Esophagus muscularis mucosa (tissue), 4 donors: ENCODE data around the gene ZC3H18. TPM values are rescaled to one million over a fixed set of nuclear protein-coding genes. Genes with fewer than 3 reads are reported as not detected.
A peak's percentile ranks its signal among the peaks of the same experiment; 100 is the strongest.

Experiments used
- DNase-seq: peaks from one replicate; pipeline ENCODE4 v3.0.0-alpha.2; 2017; ENCODE audit errors: extremely low spot score
- H3K27ac ChIP-seq, 4 donors: fragments of 200-600 bp; sonication (generic); replicated peaks in 1 of 4; 1 replicate in 3 of 4; 2 replicates in 1 of 4; pipeline ENCODE4 v1.5.1; 2016 to 2019; ENCODE audit warnings: mild to moderate bottlenecking in 1 of 4
- H3K27me3 ChIP-seq, 4 donors: fragments of 200-600 bp; sonication (generic); one replicate each; pipeline versions ENCODE4 v1.5.1 to v1.6.0; 2016 to 2019
- H3K36me3 ChIP-seq, 4 donors: fragments of 200-600 bp; sonication (generic); one replicate each; pipeline ENCODE4 v1.5.1; 2016 to 2019
- H3K4me1 ChIP-seq, 4 donors: fragments of 200-600 bp; sonication (generic); one replicate each; pipeline ENCODE4 v1.5.1; 2016 to 2019
- H3K4me3 ChIP-seq, 4 donors: fragments of 200-600 bp; sonication (generic); 1 replicate in 2 of 4; 2 replicates in 2 of 4; pipeline ENCODE4 v1.5.1; 2016 to 2019; ENCODE audit warnings: mild to moderate bottlenecking in 4 of 4, moderate library complexity in 1 of 4
- H3K9me3 ChIP-seq, 4 donors: fragments of 200-600 bp; sonication (generic); 1 replicate in 3 of 4; 2 replicates in 1 of 4; pipeline ENCODE4 v1.5.1; 2016 to 2019
- CTCF ChIP-seq, 3 experiments: fragments of 200-600 bp in 2 of 3; fragments of 450-650 bp in 1 of 3; sonication (generic) in 2 of 3; IDR thresholded peaks; one replicate each; pipeline ENCODE4 v1.5.1; 2017 to 2019; ENCODE audit warnings: antibody characterized with exemption in 3 of 3, mild to moderate bottlenecking in 2 of 3, moderate library complexity in 1 of 3
- EP300 ChIP-seq: sonication (generic); formaldehyde crosslinking; IDR thresholded peaks from one replicate; pipeline ENCODE4 v1.6.1; 2017; ENCODE audit warnings: antibody characterized with exemption
- POLR2A ChIP-seq: fragments of 450-650 bp; IDR thresholded peaks from one replicate; pipeline ENCODE4 v1.6.1; 2017; ENCODE audit warnings: antibody characterized with exemption, moderate library complexity, mild to moderate bottlenecking, low read depth
- POLR2AphosphoS5 ChIP-seq, 2 donors: sonication (generic); formaldehyde crosslinking; IDR thresholded peaks; one replicate each; pipeline ENCODE4 v1.6.1; 2017; ENCODE audit warnings: antibody characterized with exemption in 2 of 2
- WGBS: methylation state at CpG from one replicate; pipeline ENCODE4 v1.1.5; 2018; 5-methylcytosine and 5-hydroxymethylcytosine counted together
- intact Hi-C: fragments of 100-400 bp; cut with DNase I; formaldehyde crosslinking; loops from one replicate; pipeline ENCODE4 v1.15.1; 2023
- total RNA-seq, 4 donors: library from RNA; depleted of rRNA; stranded (reverse); fragments of >200 nt; gene quantifications; one replicate each; pipeline versions ENCODE4 v1.1.0 to v1.2.1, GENCODE V29; 2016

ZC3H18 gene
- total RNA-seq, 4 donors from 2014 or later, result 15.9 to 29.1 (median 26.6) TPM

DNA sequence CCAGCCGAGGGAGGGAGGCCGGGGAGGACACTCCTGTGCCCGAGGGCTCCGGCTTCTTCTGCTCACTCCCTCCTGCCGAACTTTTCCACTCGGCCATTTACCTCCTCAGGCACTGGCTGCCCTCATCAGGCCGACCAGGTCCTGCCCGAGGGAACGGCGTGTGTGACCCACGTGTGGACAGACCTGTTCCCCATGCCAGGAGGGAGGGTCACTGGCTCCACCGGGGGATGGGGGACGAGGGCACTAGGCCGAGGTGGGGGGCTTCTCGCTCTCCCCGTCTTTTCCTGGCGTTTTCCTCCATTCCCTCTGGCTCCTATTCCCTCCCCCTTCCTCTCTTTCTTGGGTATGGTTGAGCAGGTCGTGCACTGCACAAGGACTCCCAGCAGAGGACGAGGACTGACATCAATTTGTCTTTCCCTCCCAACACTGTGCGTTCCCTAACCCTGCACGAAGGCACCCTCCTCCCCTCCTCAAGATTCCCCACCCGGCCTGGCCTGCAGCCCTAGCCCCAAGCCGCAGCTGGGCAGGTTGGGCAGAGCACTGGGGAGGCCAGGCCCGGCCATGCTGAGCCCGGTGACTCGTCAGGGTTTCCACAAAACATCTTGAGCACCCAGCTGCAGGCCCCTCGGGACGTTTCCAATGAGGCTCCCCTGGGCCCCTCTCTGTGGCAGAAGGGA lies 64.9 kb downstream of the ZC3H18 start:
- WGBS, result 51% methylated on average over 18 of the region's 28 CpGs
- TF ChIP-seq POLR2AphosphoS5 (IDR thresholded peaks at IDR 0.05) (no peak), CTCF (IDR thresholded peaks at IDR 0.05) (no peak), POLR2A (no peak), EP300 (no peak)
- Histone ChIP-seq H3K27me3 (peaks cover 0 to 70% (median 19%) of the 10 kb centered on the region in 4 donors), H3K27ac (peak overlapping the region in 1 of 4 donors; percentile 42), H3K9me3 (no peaks in the 10 kb centered on the region), H3K4me3 (peak overlapping the region; percentile 47 to 56 (median 50)), H3K36me3 (peaks cover 25 to 36% (median 27%) of the 10 kb centered on the region in 4 donors), H3K4me1 (peaks cover 13 to 35% (median 18%) of the 10 kb centered on the region in 4 donors)
- DNase-seq, result no peak
- intact Hi-C loops, result no loop called here

GRCh38 chr16:88635671-88636319 lies 65.6 kb downstream of the ZC3H18 start:
- Histone ChIP-seq H3K4me1 (peaks cover 13 to 35% (median 18%) of the 10 kb centered on the region in 4 donors), H3K27me3 (peaks cover 0 to 77% (median 23%) of the 10 kb centered on the region in 4 donors), H3K4me3 (no peak overlapping the region), H3K36me3 (peaks cover 19 to 29% (median 20%) of the 10 kb centered on the region in 4 donors), H3K9me3 (no peaks in the 10 kb centered on the region), H3K27ac (no peak overlapping the region)
- intact Hi-C loops, result no loop called here
- no peak for DNase-seq
- TF ChIP-seq POLR2AphosphoS5 (IDR thresholded peaks at IDR 0.05) (no peak), CTCF (IDR thresholded peaks at IDR 0.05) (no peak), EP300 (no peak), POLR2A (no peak)
- 90% methylated on average over 12 of the region's 17 CpGs for WGBS

DNA sequence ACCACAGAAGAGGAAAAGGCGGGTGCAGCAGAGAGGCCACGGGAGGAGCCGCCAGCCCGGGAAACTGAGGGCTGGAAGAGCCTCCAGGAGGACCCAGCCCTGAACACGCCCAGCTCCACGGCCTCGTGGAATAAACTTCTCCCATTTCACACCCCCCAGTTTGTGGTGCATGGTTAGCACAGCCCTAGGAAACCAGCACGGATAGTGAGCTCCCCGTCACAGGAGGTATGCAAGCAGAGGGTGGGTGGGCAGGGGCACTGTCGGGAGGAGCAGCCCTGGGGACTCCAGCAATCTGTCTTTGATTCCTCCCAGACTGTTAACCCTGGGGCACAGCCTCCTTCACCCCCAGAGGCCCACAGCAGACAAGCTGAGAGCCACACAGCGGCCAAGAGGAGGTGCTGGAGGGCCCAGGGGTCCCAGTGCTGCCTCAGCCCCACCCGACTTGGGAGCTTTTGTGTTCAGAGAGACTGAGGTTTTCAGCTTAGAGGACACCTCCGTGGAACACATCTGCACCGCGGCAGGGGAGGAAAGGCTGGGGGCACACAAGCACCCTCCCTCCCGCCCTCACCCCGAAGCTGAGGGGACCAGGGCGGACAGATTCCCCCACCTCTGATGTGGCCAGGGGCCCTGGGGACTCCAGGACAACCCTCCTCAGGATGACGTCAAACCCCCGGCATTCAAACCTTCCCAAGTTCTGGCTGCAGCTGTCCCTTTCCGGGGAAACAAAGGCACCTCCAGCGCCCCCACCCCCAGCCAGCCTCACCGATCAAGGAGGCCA lies 66.5 kb downstream of the ZC3H18 start:
- Histone ChIP-seq H3K4me1 (peaks cover 13 to 35% (median 18%) of the 10 kb centered on the region in 4 donors), H3K36me3 (peaks cover 10 to 20% (median 12%) of the 10 kb centered on the region in 4 donors), H3K27ac (no peak overlapping the region), H3K27me3 (peaks cover 0 to 84% (median 24%) of the 10 kb centered on the region in 4 donors), H3K4me3 (no peak overlapping the region), H3K9me3 (no peaks in the 10 kb centered on the region)
- DNase-seq, result no peak
- TF ChIP-seq POLR2AphosphoS5 (IDR thresholded peaks at IDR 0.05) (no peak), POLR2A (no peak), EP300 (no peak), CTCF (IDR thresholded peaks at IDR 0.05) (no peak)
- 78% methylated on average over 16 of the region's 23 CpGs for WGBS
- intact Hi-C loops, result no loop called here

DNA sequence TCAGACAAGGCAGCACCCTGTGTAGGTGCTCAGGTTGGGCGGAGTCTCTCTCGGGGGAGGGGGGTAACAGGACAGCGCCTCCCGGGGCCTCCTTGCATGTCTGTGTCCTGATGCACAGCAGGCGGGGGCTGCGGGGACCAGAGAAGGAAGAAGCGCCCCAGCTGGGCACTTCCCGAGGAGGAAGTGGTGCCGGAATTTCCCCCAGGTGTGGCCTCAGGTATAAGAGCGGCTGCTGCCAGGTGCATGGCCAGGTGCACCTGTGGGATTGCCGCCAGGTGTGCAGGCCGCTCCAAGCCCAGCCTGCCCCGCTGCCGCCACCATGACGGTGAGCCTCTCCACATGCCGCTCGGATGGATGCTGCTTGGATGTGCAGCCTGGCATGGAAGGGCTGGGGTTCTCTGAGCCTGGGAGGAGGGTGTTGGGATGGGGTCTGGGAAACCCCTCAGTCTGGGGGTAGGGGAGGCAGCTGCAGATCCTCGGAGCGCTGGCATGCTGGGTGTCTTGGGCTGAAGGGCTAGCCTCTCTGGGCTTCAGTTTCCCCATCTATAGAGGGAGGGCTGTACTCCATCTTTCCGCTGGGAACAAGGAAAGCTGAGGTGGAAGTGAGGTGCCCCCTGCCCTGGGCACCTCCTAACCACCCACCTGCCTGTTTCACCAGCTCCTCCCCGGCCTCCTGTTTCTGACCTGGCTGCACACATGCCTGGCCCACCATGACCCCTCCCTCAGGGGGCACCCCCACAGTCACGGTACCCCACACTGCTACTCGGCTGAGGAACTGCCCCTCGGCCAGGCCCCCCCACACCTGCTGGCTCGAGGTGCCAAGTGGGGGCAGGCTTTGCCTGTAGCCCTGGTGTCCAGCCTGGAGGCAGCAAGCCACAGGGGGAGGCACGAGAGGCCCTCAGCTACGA lies 68.4 kb downstream of the ZC3H18 start, which contains the start of gene IL17C:
Gene IL17C (plus strand): TSS at position 250 of the 908 bp plus-strand sequence. CDS start 70 bp downstream, at position 320.
- H3K9me3 ChIP-seq, result no peaks in the 10 kb centered on the region
- DNase-seq, result no peak
- intact Hi-C loops, result no loop called here
- no peak within 1 kb of the TSS for H3K4me3 ChIP-seq
- 48% methylated on average over 16 of the region's 27 CpGs for WGBS
- no peak for TF ChIP-seq POLR2A
- no peak for TF ChIP-seq CTCF (IDR thresholded peaks at IDR 0.05)
- no peak for TF ChIP-seq EP300
- no peak for TF ChIP-seq POLR2AphosphoS5 (IDR thresholded peaks at IDR 0.05)
- H3K27ac ChIP-seq, result no peak within 1 kb of the TSS
- peaks cover 13 to 32% (median 16%) of the 10 kb centered on the region in 4 donors for H3K4me1 ChIP-seq
- peaks cover 0 to 6% (median under 1%) of the 10 kb centered on the region in 4 donors for H3K36me3 ChIP-seq
- peaks cover 0 to 79% (median 24%) of the 10 kb centered on the region in 4 donors for H3K27me3 ChIP-seq
